ENCODE results near the gene MAPK4. TPM values are rescaled to one million over a fixed set of nuclear protein-coding genes. Genes with fewer than 3 reads are reported as not detected.

Gene MAPK4
- total RNA-seq, 1 experiment from 2014 or later: 4.2 TPM

DNA sequence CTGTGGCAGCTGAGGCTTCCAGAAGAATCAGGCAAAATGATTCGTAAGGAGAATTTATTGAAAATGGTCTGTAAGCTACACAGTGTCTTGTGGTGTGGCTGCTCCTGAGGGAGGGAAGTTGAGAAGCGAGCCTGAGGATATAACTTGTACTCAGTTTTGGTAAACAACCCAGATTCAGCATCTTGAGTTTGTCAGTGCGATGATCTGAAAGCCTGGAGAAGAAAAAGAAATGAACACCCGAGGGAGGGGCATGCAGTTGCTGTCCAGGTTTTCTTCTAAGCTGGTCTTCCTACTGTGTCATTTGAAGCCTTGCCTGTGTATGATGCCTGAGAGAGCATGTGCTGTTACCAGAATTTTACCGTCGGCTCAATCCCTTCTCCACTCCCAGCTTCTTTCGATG is 87.3 kb downstream of the MAPK4 start:
- ATAC-seq (no peak), DNase-seq (ENCODE audit: low spot score) (no peak)
- H3K36me3 Mint-ChIP-seq: no peaks in the 10 kb centered on the region
- H3K27ac Mint-ChIP-seq: no peak overlapping the region
- H3K27me3 Mint-ChIP-seq (ENCODE audit: low read depth): no peaks in the 10 kb centered on the region
- H3K4me1 Mint-ChIP-seq: peaks cover 11% of the 10 kb centered on the region
- no peak overlapping the region for H3K4me3 Mint-ChIP-seq
- POLR2A ChIA-PET: no interaction called here
- TF ChIP-seq, protein P1, sequence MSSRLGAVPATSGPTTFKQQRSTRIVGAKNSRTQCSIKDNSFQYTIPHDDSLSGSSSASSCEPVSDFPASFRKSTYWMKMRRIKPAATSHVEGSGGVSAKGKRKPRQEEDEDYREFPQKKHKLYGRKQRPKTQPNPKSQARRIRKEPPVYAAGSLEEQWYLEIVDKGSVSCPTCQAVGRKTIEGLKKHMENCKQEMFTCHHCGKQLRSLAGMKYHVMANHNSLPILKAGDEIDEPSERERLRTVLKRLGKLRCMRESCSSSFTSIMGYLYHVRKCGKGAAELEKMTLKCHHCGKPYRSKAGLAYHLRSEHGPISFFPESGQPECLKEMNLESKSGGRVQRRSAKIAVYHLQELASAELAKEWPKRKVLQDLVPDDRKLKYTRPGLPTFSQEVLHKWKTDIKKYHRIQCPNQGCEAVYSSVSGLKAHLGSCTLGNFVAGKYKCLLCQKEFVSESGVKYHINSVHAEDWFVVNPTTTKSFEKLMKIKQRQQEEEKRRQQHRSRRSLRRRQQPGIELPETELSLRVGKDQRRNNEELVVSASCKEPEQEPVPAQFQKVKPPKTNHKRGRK (CRISPR knock-in tag; IDR thresholded peaks at IDR 0.05; ENCODE audit: borderline replicate concordance): no peak
- TF ChIP-seq NR2C2 (CRISPR knock-in tag; IDR thresholded peaks at IDR 0.05): no peak
- TF ChIP-seq FOXJ3 (CRISPR knock-in tag; IDR thresholded peaks at IDR 0.05; ENCODE audit: borderline replicate concordance): no peak
- no peak for TF ChIP-seq ZNF423 (CRISPR knock-in tag; IDR thresholded peaks at IDR 0.05)
- TF ChIP-seq PRRX2 (CRISPR knock-in tag; IDR thresholded peaks at IDR 0.05): no peak
- TF ChIP-seq ZNF138 (CRISPR knock-in tag; conservative IDR thresholded peaks at IDR 0.05): no peak
- TF ChIP-seq, protein P2, sequence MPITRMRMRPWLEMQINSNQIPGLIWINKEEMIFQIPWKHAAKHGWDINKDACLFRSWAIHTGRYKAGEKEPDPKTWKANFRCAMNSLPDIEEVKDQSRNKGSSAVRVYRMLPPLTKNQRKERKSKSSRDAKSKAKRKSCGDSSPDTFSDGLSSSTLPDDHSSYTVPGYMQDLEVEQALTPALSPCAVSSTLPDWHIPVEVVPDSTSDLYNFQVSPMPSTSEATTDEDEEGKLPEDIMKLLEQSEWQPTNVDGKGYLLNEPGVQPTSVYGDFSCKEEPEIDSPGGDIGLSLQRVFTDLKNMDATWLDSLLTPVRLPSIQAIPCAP (CRISPR knock-in tag; IDR thresholded peaks at IDR 0.05): no peak
- no peak for TF ChIP-seq ZNF232 (CRISPR knock-in tag; IDR thresholded peaks at IDR 0.05)
- TF ChIP-seq, protein P3, sequence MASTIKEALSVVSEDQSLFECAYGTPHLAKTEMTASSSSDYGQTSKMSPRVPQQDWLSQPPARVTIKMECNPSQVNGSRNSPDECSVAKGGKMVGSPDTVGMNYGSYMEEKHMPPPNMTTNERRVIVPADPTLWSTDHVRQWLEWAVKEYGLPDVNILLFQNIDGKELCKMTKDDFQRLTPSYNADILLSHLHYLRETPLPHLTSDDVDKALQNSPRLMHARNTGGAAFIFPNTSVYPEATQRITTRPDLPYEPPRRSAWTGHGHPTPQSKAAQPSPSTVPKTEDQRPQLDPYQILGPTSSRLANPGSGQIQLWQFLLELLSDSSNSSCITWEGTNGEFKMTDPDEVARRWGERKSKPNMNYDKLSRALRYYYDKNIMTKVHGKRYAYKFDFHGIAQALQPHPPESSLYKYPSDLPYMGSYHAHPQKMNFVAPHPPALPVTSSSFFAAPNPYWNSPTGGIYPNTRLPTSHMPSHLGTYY (CRISPR knock-in tag; IDR thresholded peaks at IDR 0.05): no peak
- TF ChIP-seq FOXK1 (CRISPR knock-in tag; IDR thresholded peaks at IDR 0.05): no peak
- no peak for TF ChIP-seq ZNF121 (CRISPR knock-in tag; IDR thresholded peaks at IDR 0.05)
- TF ChIP-seq SOX15 (CRISPR knock-in tag; IDR thresholded peaks at IDR 0.05): no peak
- TF ChIP-seq CREB1 (CRISPR knock-in tag; IDR thresholded peaks at IDR 0.05): no peak
- TF ChIP-seq NR3C1 (CRISPR knock-in tag; conservative IDR thresholded peaks at IDR 0.05; ENCODE audit: low read depth): no peak
- no peak for TF ChIP-seq NFE2L1 (CRISPR knock-in tag; IDR thresholded peaks at IDR 0.05)
- no peak for TF ChIP-seq CBFB (CRISPR knock-in tag; IDR thresholded peaks at IDR 0.05; ENCODE audit: low read depth)
- CTCF ChIA-PET: interaction anchor here (1.1 to 2.1 kb wide), 2 partner anchors 15 to 138 kb away, joined by 3 to 4 read pairs; no protein-coding TSS in a partner anchor
- no peaks in the 10 kb centered on the region for H3K9me3 Mint-ChIP-seq

DNA sequence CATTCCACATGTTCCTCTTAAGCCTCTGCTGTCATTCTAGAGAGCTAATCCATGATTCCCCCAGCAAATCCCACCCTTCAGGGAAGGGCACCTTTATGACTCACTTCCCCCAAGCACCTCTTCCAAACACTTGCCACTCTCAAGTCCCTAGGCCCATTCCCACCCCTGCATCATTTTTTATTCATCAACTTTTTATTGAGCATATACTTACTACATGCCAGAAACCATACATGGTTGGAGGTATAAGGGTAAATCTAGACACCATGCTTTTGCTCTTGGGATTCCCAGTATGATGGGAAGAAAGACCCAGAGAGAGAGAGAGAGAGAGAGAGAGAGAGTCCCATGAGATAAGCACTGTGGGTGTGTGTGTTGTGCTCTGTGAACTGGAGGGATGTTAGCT is 87.9 kb downstream of the MAPK4 start:
- H3K27me3 Mint-ChIP-seq (ENCODE audit: low read depth): no peaks in the 10 kb centered on the region
- peaks cover 11% of the 10 kb centered on the region for H3K4me1 Mint-ChIP-seq
- H3K4me3 Mint-ChIP-seq: no peak overlapping the region
- TF ChIP-seq HMGA2 (CRISPR knock-in tag; IDR thresholded peaks at IDR 0.05): no peak
- TF ChIP-seq SMAD3 (CRISPR knock-in tag; IDR thresholded peaks at IDR 0.05; ENCODE audit: borderline replicate concordance): no peak
- no peak for TF ChIP-seq SP1 (CRISPR knock-in tag; conservative IDR thresholded peaks at IDR 0.05)
- TF ChIP-seq TEAD4 (CRISPR knock-in tag; IDR thresholded peaks at IDR 0.05): no peak
- no peak for TF ChIP-seq JUN (CRISPR knock-in tag; IDR thresholded peaks at IDR 0.05)
- TF ChIP-seq, protein P4, sequence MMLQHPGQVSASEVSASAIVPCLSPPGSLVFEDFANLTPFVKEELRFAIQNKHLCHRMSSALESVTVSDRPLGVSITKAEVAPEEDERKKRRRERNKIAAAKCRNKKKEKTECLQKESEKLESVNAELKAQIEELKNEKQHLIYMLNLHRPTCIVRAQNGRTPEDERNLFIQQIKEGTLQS (CRISPR knock-in tag; conservative IDR thresholded peaks at IDR 0.05): no peak
- CTCF ChIA-PET: interaction anchor here (2.1 kb wide), 1 partner anchor 137 kb away, joined by 4 read pairs; no protein-coding TSS in a partner anchor
- no peak overlapping the region for H3K27ac Mint-ChIP-seq
- no peak for DNase-seq (ENCODE audit: low spot score)
- no peaks in the 10 kb centered on the region for H3K36me3 Mint-ChIP-seq
- POLR2A ChIA-PET: no interaction called here
- ATAC-seq: no peak
- H3K9me3 Mint-ChIP-seq: no peaks in the 10 kb centered on the region

DNA sequence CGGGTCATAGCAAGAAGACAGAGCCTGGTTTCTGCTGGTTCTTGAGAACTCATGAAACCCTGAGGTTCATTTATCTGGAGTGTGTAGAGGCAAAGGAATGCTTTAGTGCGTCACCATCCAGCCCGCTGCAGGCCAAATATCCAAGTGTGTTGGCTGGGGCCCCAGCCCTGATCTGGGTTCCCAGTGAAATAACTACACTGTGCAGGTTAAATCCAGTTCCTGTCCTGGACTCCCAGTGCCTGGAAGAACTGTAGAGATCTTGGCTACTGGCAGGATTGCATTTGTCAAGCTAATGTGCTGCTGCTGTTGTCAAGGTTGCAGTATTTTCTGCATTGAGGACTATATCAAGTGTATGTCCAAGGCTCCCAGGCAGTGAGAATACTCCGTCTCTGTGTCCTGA is 89.9 kb downstream of the MAPK4 start:
- Mint-ChIP-seq H3K4me3 (no peak overlapping the region), H3K27ac (no peak overlapping the region), H3K27me3 (ENCODE audit: low read depth) (no peaks in the 10 kb centered on the region), H3K36me3 (no peaks in the 10 kb centered on the region), H3K9me3 (no peaks in the 10 kb centered on the region), H3K4me1 (peaks cover 5% of the 10 kb centered on the region; the same call in 1 of the 2 replicates)
- DNase-seq (ENCODE audit: low spot score) (no peak), ATAC-seq (no peak)
- CTCF ChIA-PET: interaction anchor here (1.0 kb wide), 1 partner anchor 13 kb away, joined by 3 read pairs; no protein-coding TSS in a partner anchor
- POLR2A ChIA-PET: no interaction called here
- TF ChIP-seq, protein P5, sequence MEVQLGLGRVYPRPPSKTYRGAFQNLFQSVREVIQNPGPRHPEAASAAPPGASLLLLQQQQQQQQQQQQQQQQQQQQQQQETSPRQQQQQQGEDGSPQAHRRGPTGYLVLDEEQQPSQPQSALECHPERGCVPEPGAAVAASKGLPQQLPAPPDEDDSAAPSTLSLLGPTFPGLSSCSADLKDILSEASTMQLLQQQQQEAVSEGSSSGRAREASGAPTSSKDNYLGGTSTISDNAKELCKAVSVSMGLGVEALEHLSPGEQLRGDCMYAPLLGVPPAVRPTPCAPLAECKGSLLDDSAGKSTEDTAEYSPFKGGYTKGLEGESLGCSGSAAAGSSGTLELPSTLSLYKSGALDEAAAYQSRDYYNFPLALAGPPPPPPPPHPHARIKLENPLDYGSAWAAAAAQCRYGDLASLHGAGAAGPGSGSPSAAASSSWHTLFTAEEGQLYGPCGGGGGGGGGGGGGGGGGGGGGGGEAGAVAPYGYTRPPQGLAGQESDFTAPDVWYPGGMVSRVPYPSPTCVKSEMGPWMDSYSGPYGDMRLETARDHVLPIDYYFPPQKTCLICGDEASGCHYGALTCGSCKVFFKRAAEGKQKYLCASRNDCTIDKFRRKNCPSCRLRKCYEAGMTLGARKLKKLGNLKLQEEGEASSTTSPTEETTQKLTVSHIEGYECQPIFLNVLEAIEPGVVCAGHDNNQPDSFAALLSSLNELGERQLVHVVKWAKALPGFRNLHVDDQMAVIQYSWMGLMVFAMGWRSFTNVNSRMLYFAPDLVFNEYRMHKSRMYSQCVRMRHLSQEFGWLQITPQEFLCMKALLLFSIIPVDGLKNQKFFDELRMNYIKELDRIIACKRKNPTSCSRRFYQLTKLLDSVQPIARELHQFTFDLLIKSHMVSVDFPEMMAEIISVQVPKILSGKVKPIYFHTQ (CRISPR knock-in tag; IDR thresholded peaks at IDR 0.05): no peak
- TF ChIP-seq ZNF219 (CRISPR knock-in tag; IDR thresholded peaks at IDR 0.05; ENCODE audit: borderline replicate concordance) (no peak), SMAD3 (CRISPR knock-in tag; IDR thresholded peaks at IDR 0.05; ENCODE audit: borderline replicate concordance) (no peak), RORB (CRISPR knock-in tag; IDR thresholded peaks at IDR 0.05) (no peak), ETV6 (CRISPR knock-in tag; IDR thresholded peaks at IDR 0.05) (no peak), ZNF671 (CRISPR knock-in tag; IDR thresholded peaks at IDR 0.05) (no peak)
- TF ChIP-seq, protein P6, sequence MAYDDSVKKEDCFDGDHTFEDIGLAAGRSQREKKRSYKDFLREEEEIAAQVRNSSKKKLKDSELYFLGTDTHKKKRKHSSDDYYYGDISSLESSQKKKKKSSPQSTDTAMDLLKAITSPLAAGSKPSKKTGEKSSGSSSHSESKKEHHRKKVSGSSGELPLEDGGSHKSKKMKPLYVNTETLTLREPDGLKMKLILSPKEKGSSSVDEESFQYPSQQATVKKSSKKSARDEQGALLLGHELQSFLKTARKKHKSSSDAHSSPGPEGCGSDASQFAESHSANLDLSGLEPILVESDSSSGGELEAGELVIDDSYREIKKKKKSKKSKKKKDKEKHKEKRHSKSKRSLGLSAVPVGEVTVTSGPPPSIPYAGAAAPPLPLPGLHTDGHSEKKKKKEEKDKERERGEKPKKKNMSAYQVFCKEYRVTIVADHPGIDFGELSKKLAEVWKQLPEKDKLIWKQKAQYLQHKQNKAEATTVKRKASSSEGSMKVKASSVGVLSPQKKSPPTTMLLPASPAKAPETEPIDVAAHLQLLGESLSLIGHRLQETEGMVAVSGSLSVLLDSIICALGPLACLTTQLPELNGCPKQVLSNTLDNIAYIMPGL (CRISPR knock-in tag; IDR thresholded peaks at IDR 0.05): no peak
